ENCODE data around the gene ACTMAP. TPM values are rescaled to one million over a fixed set of nuclear protein-coding genes. Genes with fewer than 3 reads are reported as not detected.

ACTMAP gene
- total RNA-seq, 1 experiment from 2014 or later: 27.7 TPM

- H3K79me1 ChIP-seq (ENCODE audit: insufficient read depth, low read depth, low read length, poor library complexity, severe bottlenecking): no peaks in the 10 kb centered on the region
- no peak overlapping the region for H2AK5ac ChIP-seq (ENCODE audit: insufficient read length, low read length)
- no peak overlapping the region for H3K14ac ChIP-seq (ENCODE audit: insufficient read depth, low read length)
- peak overlapping the region in 1 of 3 experiments; percentile 53; a peak in 1 of 7 replicates for H3K27ac Mint-ChIP-seq
- no peak overlapping the region for H3K4ac ChIP-seq (ENCODE audit: low read depth, low read length)
- no peak overlapping the region for H3T11ph ChIP-seq (ENCODE audit: low read length)
- H3K4me3 Mint-ChIP-seq: no peak overlapping the region
- no peak overlapping the region for H2BK5ac ChIP-seq (ENCODE audit: insufficient read length, low read length)
- no CpG with 5 or more reads among the region's 7 CpGs for WGBS (ENCODE audit: extremely low coverage, insufficient read length, low lambda C conversion rate)
- no peak overlapping the region for H4K5ac ChIP-seq (ENCODE audit: insufficient read length, low read depth, low read length)
- no peak overlapping the region for H4K91ac ChIP-seq (ENCODE audit: insufficient read length, low read depth, low read length)
- no peaks in the 10 kb centered on the region for H3K4me1 ChIP-seq (ENCODE audit: insufficient read depth, low read length)
- no peaks in the 10 kb centered on the region for H3K27me3 ChIP-seq (ENCODE audit: insufficient read depth, low read length)
- H2BK20ac ChIP-seq (ENCODE audit: low read depth, low read length, poor library complexity, severe bottlenecking): no peak overlapping the region
- H2BK12ac ChIP-seq (ENCODE audit: insufficient read length, low read depth, low read length): no peak overlapping the region
- H3K9me3 Mint-ChIP-seq: no peaks in the 10 kb centered on the region
- H3K36me3 Mint-ChIP-seq (ENCODE audit: insufficient read depth in 1 of 3, low read depth in 3 of 3): peaks cover 61 to 85% (median 74%) of the 10 kb centered on the region in 3 experiments
- no peaks in the 10 kb centered on the region for H3K79me2 ChIP-seq (ENCODE audit: insufficient read depth, low read length)
- H3K4me2 ChIP-seq (ENCODE audit: insufficient read depth, insufficient read length, low read length): no peak overlapping the region
- H2BK120ac ChIP-seq (ENCODE audit: low read depth, low read length, poor library complexity, severe bottlenecking): no peak overlapping the region
- H3K18ac ChIP-seq (ENCODE audit: insufficient read length, low read depth, low read length): no peak overlapping the region
- DNase-seq: no peak
- no peak overlapping the region for H2AFZ ChIP-seq (ENCODE audit: low read length)
- H3K9ac ChIP-seq (ENCODE audit: extremely low read depth, insufficient read length, low read length): no peak overlapping the region
- H3K9me3 ChIP-seq (ENCODE audit: control insufficient read depth, low read depth, low read length): no peaks in the 10 kb centered on the region
- H4K20me1 ChIP-seq (ENCODE audit: control insufficient read depth, insufficient read depth, insufficient read length): no peaks in the 10 kb centered on the region
- TF ChIP-seq CTCF (conservative IDR thresholded peaks at IDR 0.05): no peak
- H3K56ac ChIP-seq (ENCODE audit: insufficient read length, low read depth, low read length): no peak overlapping the region
- H3K27ac ChIP-seq (ENCODE audit: insufficient read length, low read depth, low read length): no peak overlapping the region
- no peak overlapping the region for H3K23ac ChIP-seq (ENCODE audit: insufficient read length, low read depth, low read length)
- H2BK15ac ChIP-seq (ENCODE audit: low read depth, low read length): no peak overlapping the region
- no peaks in the 10 kb centered on the region for H3K4me1 Mint-ChIP-seq
- H3K23me2 ChIP-seq (ENCODE audit: insufficient read length, low read depth, low read length, poor library complexity, severe bottlenecking): no peaks in the 10 kb centered on the region
- no peaks in the 10 kb centered on the region for H3K27me3 Mint-ChIP-seq (ENCODE audit: low read depth)
- no peak overlapping the region for H4K8ac ChIP-seq (replicated peaks; ENCODE audit: insufficient read length, low read depth, low read length)
Measured at GRCh38 chr19:40763526-40763925, 13.2 kb upstream of the ACTMAP start.

Measured in H9 (cell line).